ENCODE measurements around the gene LIMK2.
"Not testable (repeated sequence)": the region's sequence is repeated elsewhere in the genome, so short reads cannot be mapped to it uniquely, and the experiment has no call there.

LIMK2 gene

GRCh38 chr22:31229402-31230079 lies 17.4 kb downstream of the LIMK2 start:
- Mint-ChIP-seq H3K27me3 (no peaks in the 10 kb centered on the region), H3K4me3 (no peak overlapping the region), H3K4me1 (ENCODE audit: low read depth) (peaks cover 38% of the 10 kb centered on the region), H3K9me3 (no peaks in the 10 kb centered on the region), H3K27ac (peak overlapping the region; percentile 69), H3K36me3 (ENCODE audit: low read depth) (peaks cover 10% of the 10 kb centered on the region)

GRCh38 chr22:31230155-31230870 lies 18.2 kb downstream of the LIMK2 start:
- Mint-ChIP-seq H3K4me3 (no peak overlapping the region), H3K36me3 (ENCODE audit: low read depth) (peaks cover 10% of the 10 kb centered on the region), H3K27me3 (no peaks in the 10 kb centered on the region), H3K4me1 (ENCODE audit: low read depth) (peaks cover 38% of the 10 kb centered on the region), H3K9me3 (no peaks in the 10 kb centered on the region), H3K27ac (peak overlapping the region; percentile 69)

GRCh38 chr22:31230871-31231621 lies 18.9 kb downstream of the LIMK2 start:
- Mint-ChIP-seq H3K4me3 (no peak overlapping the region), H3K27me3 (no peaks in the 10 kb centered on the region), H3K9me3 (no peaks in the 10 kb centered on the region), H3K4me1 (ENCODE audit: low read depth) (peaks cover 38% of the 10 kb centered on the region), H3K27ac (peak overlapping the region; percentile 14), H3K36me3 (ENCODE audit: low read depth) (peaks cover 6% of the 10 kb centered on the region)

GRCh38 chr22:31233001-31233400 lies 20.9 kb downstream of the LIMK2 start:
- Mint-ChIP-seq H3K9me3 (no peaks in the 10 kb centered on the region), H3K36me3 (ENCODE audit: low read depth) (peaks cover 6% of the 10 kb centered on the region), H3K4me1 (ENCODE audit: low read depth) (peaks cover 38% of the 10 kb centered on the region), H3K4me3 (no peak overlapping the region), H3K27ac (no peak overlapping the region), H3K27me3 (no peaks in the 10 kb centered on the region)

GRCh38 chr22:31235081-31235480 lies 23.0 kb downstream of the LIMK2 start:
- Mint-ChIP-seq H3K9me3 (no peaks in the 10 kb centered on the region), H3K36me3 (ENCODE audit: low read depth) (peaks cover 6% of the 10 kb centered on the region), H3K27ac (peak overlapping the region; percentile 22), H3K4me1 (ENCODE audit: low read depth) (peaks cover 32% of the 10 kb centered on the region), H3K4me3 (no peak overlapping the region), H3K27me3 (no peaks in the 10 kb centered on the region)

GRCh38 chr22:31236044-31236443 lies 23.9 kb downstream of the LIMK2 start:
- H3K27me3 Mint-ChIP-seq; H3K9me3 Mint-ChIP-seq; H3K4me3 Mint-ChIP-seq; H3K36me3 Mint-ChIP-seq (ENCODE audit: low read depth); H3K27ac Mint-ChIP-seq: not testable (repeated sequence)
- peaks cover 22% of the 10 kb centered on the region for H3K4me1 Mint-ChIP-seq (ENCODE audit: low read depth)

GRCh38 chr22:31238057-31238456 lies 26.0 kb downstream of the LIMK2 start:
- Mint-ChIP-seq H3K27me3 (no peaks in the 10 kb centered on the region), H3K27ac (no peak overlapping the region), H3K36me3 (ENCODE audit: low read depth) (peaks cover 15% of the 10 kb centered on the region), H3K4me3 (no peak overlapping the region), H3K4me1 (ENCODE audit: low read depth) (peaks cover 17% of the 10 kb centered on the region), H3K9me3 (no peaks in the 10 kb centered on the region)

GRCh38 chr22:31239771-31240370 lies 27.8 kb downstream of the LIMK2 start:
- Mint-ChIP-seq H3K27me3 (no peaks in the 10 kb centered on the region), H3K36me3 (ENCODE audit: low read depth) (peaks cover 10% of the 10 kb centered on the region), H3K27ac (no peak overlapping the region), H3K9me3 (no peaks in the 10 kb centered on the region), H3K4me1 (ENCODE audit: low read depth) (peaks cover 11% of the 10 kb centered on the region), H3K4me3 (no peak overlapping the region)

- Mint-ChIP-seq H3K4me3 (no peak overlapping the region), H3K27ac (no peak overlapping the region), H3K36me3 (ENCODE audit: low read depth) (peaks cover 10% of the 10 kb centered on the region), H3K9me3 (no peaks in the 10 kb centered on the region), H3K27me3 (no peaks in the 10 kb centered on the region), H3K4me1 (ENCODE audit: low read depth) (peaks cover 11% of the 10 kb centered on the region)
Observed at GRCh38 chr22:31241200-31241599, 29.1 kb downstream of the LIMK2 start.

GRCh38 chr22:31241936-31242335 lies 29.8 kb downstream of the LIMK2 start:
- Mint-ChIP-seq H3K4me3 (no peak overlapping the region), H3K4me1 (ENCODE audit: low read depth) (peaks cover 11% of the 10 kb centered on the region), H3K27ac (no peak overlapping the region), H3K9me3 (no peaks in the 10 kb centered on the region), H3K36me3 (ENCODE audit: low read depth) (peaks cover 10% of the 10 kb centered on the region), H3K27me3 (no peaks in the 10 kb centered on the region)

GRCh38 chr22:31243339-31244045 lies 31.4 kb downstream of the LIMK2 start:
- no peaks in the 10 kb centered on the region for H3K9me3 Mint-ChIP-seq
- H3K27me3 Mint-ChIP-seq = no peaks in the 10 kb centered on the region
- peaks cover 10% of the 10 kb centered on the region for H3K36me3 Mint-ChIP-seq (ENCODE audit: low read depth)
- H3K27ac Mint-ChIP-seq = no peak overlapping the region
- H3K4me3 Mint-ChIP-seq = no peak overlapping the region
- peaks cover 14% of the 10 kb centered on the region for H3K4me1 Mint-ChIP-seq (ENCODE audit: low read depth)

- no peaks in the 10 kb centered on the region for H3K27me3 Mint-ChIP-seq
- H3K27ac Mint-ChIP-seq = no peak overlapping the region
- no peak overlapping the region for H3K4me3 Mint-ChIP-seq
- peaks cover 10% of the 10 kb centered on the region for H3K36me3 Mint-ChIP-seq (ENCODE audit: low read depth)
- H3K4me1 Mint-ChIP-seq (ENCODE audit: low read depth) = peaks cover 12% of the 10 kb centered on the region
- H3K9me3 Mint-ChIP-seq = no peaks in the 10 kb centered on the region
Observed at GRCh38 chr22:31244046-31244942, 32.2 kb downstream of the LIMK2 start.

- Mint-ChIP-seq H3K27me3 (no peaks in the 10 kb centered on the region), H3K36me3 (ENCODE audit: low read depth) (peaks cover 10% of the 10 kb centered on the region), H3K4me1 (ENCODE audit: low read depth) (peaks cover 12% of the 10 kb centered on the region), H3K4me3 (no peak overlapping the region), H3K9me3 (no peaks in the 10 kb centered on the region), H3K27ac (no peak overlapping the region)
Observed at GRCh38 chr22:31244943-31245451, 32.9 kb downstream of the LIMK2 start.

Measured in stimulated activated naive CD8-positive, alpha-beta T cell treated with anti-CD3 and anti-CD28 coated beads, Interleukin-15, Interleukin-2, amounts not matched to agents 100 ng/mL and 50 ng/mL, for 24 hours (primary cell).